HepG2 (cell line): Measurements from ENCODE around the gene SUZ12. TPM values are rescaled to one million over a fixed set of nuclear protein-coding genes. Genes with fewer than 3 reads are reported as not detected.
"Not testable (repeated sequence)": the region's sequence is repeated elsewhere in the genome, so short reads cannot be mapped to it uniquely, and the experiment has no call there.

ENCODE experiments used
- ATAC-seq: fragments of 200-7000 bp; cut with Tn5 transposase; 3 replicates; pipeline ENCODE4 v1.9.1; 2020; ENCODE audit warnings: mild to moderate bottlenecking, moderate library complexity
- BruUV-seq: library from RNA; stranded (reverse); fragments of 400-500 nt; replicated peaks from 2 replicates; lab custom pipeline; 2021; lab: Mats Ljungman, UMichigan
- CTCF ChIA-PET: fragments of 300-600 bp; formaldehyde crosslinking; extraction: SDS; loops from one replicate; lab custom pipeline; 2021; ENCODE audit warnings: low total read pairs, inconsistent platforms, low intra/inter-chr PET ratio; lab: Yijun Ruan, JAX
- POLR2A ChIA-PET: fragments of 350-600 bp; sonication (Branson Sonifier 250); formaldehyde crosslinking; loops from one replicate; lab custom pipeline; 2020; ENCODE audit warnings: antibody characterized with exemption, inconsistent platforms; lab: Yijun Ruan, JAX
- DNase-seq: peaks from one replicate; pipeline ENCODE4 v3.0.0-alpha.2; 2015; ENCODE audit warnings: low spot score
- FAIRE-seq: peaks from 3 replicates; lab custom pipeline; 2011; peaks lifted over from hg19 to GRCh38; lab: Jason Lieb, UNC
- H2AFZ ChIP-seq: one replicate; pipeline ENCODE4 v1.6.1; 2011; ENCODE audit warnings: low read length, inconsistent platforms
- H3K27ac ChIP-seq: fragments of 300-600 bp; 3 replicates; pipeline ENCODE4 v1.8.0; 2011; ENCODE audit warnings: mixed run types, mild to moderate bottlenecking, mixed read lengths, low read length, inconsistent platforms; ENCODE audit not compliant: insufficient read depth; ENCODE audit errors: extremely low read length
- H3K27me3 ChIP-seq, 2 experiments: fragments of 200-600 bp in 1 of 2; 2 replicates in 1 of 2; 3 replicates in 1 of 2; pipeline versions ENCODE4 v1.6.0 to v1.8.0; 2011; ENCODE audit warnings: low read length in 2 of 2, mild to moderate bottlenecking in 2 of 2, moderate library complexity in 2 of 2, inconsistent platforms in 1 of 2; ENCODE audit not compliant: insufficient read depth in 2 of 2, control insufficient read depth in 1 of 2
- H3K36me3 ChIP-seq, 2 experiments: fragments of 200-600 bp in 1 of 2; replicated peaks in 1 of 2; 2 replicates in 1 of 2; 3 replicates in 1 of 2; pipeline versions ENCODE4 v1.5.1 to v1.8.0; 2011; ENCODE audit warnings: low read length in 2 of 2, inconsistent platforms in 1 of 2; ENCODE audit not compliant: insufficient read depth in 2 of 2, control insufficient read depth in 1 of 2
- H3K4me1 ChIP-seq: 2 replicates; pipeline ENCODE4 v1.5.1; 2012; ENCODE audit warnings: low read length, inconsistent platforms; ENCODE audit not compliant: insufficient read depth
- H3K4me2 ChIP-seq: 2 replicates; pipeline ENCODE4 v1.6.0; 2011; ENCODE audit warnings: low read depth, low read length, inconsistent platforms
- H3K4me3 ChIP-seq, 3 experiments: fragments of 200-600 bp in 1 of 3; sonication (generic), shearing (Covaris generic) in 1 of 3; replicated peaks in 1 of 3; 2 replicates each; pipeline ENCODE4 v1.5.1; 2011 to 2016; ENCODE audit warnings: low read length in 3 of 3, inconsistent platforms in 2 of 3, low read depth in 2 of 3, mild to moderate bottlenecking in 2 of 3, control low read depth in 1 of 3, mixed read lengths in 1 of 3; ENCODE audit not compliant: insufficient read depth in 1 of 3
- H3K79me2 ChIP-seq: one replicate; pipeline ENCODE4 v1.6.1; 2011; ENCODE audit warnings: low read length, inconsistent platforms; ENCODE audit not compliant: insufficient read depth
- H3K9ac ChIP-seq: 2 replicates; pipeline ENCODE4 v1.6.0; 2011; ENCODE audit warnings: mild to moderate bottlenecking, low read depth, low read length, inconsistent platforms; ENCODE audit not compliant: insufficient read depth
- H3K9me3 ChIP-seq: 2 replicates; pipeline ENCODE4 v1.5.1; 2012; ENCODE audit warnings: mild to moderate bottlenecking, low read length
- H4K20me1 ChIP-seq: 2 replicates; pipeline ENCODE4 v1.6.0; 2011; ENCODE audit warnings: inconsistent platforms, mild to moderate bottlenecking, low read length, moderate library complexity; ENCODE audit not compliant: insufficient read depth
- CHD2 ChIP-seq: IDR thresholded peaks from 2 replicates; pipeline ENCODE4 v1.6.1; 2011; ENCODE audit warnings: low read depth, low read length, improper control_type of control experiment
- ELK4 ChIP-seq: sonication (generic); formaldehyde crosslinking; IDR thresholded peaks from 2 replicates; pipeline ENCODE4 v1.9.0; 2021; ENCODE audit warnings: missing genetic modification reagents, borderline replicate concordance
- HNRNPH1 ChIP-seq: fragments of 200-400 bp; formaldehyde crosslinking; optimal IDR thresholded peaks from 2 replicates; pipeline ENCODE3; 2017; ENCODE audit warnings: mild to moderate bottlenecking, low read depth, low read length
- MAFF ChIP-seq: IDR thresholded peaks from 2 replicates; pipeline ENCODE4 v1.6.1; 2011; ENCODE audit warnings: low read depth, low read length, improper control_type of control experiment
- RFXAP ChIP-seq: sonication (generic); formaldehyde crosslinking; IDR thresholded peaks from 2 replicates; pipeline ENCODE4 v1.4.0; 2020; ENCODE audit warnings: missing genetic modification reagents, borderline replicate concordance
- TCF12 ChIP-seq, 2 experiments: fragments of 450-650 bp in 1 of 2; sonication (generic) in 1 of 2; formaldehyde crosslinking in 1 of 2; IDR thresholded peaks; 2 replicates each; pipeline versions ENCODE4 v1.6.1 to v1.8.0; 2017 to 2022; ENCODE audit warnings: antibody characterized with exemption in 1 of 2, mild to moderate bottlenecking in 1 of 2, missing genetic modification reagents in 1 of 2, moderate library complexity in 1 of 2
- TRIM22 ChIP-seq: fragments of 450-650 bp; IDR thresholded peaks from 2 replicates; pipeline ENCODE4 v1.6.1; 2017
- YY1 ChIP-seq: IDR thresholded peaks from 2 replicates; pipeline ENCODE4 v1.6.1; 2011; ENCODE audit warnings: low read length, low read depth, moderate library complexity, mild to moderate bottlenecking; ENCODE audit not compliant: insufficient read depth, insufficient replicate concordance
- ZNF160 ChIP-seq: sonication (generic); formaldehyde crosslinking; IDR thresholded peaks from 2 replicates; pipeline ENCODE4 v1.8.0; 2022; ENCODE audit warnings: mild to moderate bottlenecking, inconsistent platforms, missing genetic modification reagents
- ZNF205 ChIP-seq: IDR thresholded peaks from 2 replicates; pipeline ENCODE4 v1.6.1; 2018; ENCODE audit warnings: missing biosample characterization, missing genetic modification reagents
- ZNF331 ChIP-seq: sonication (generic); formaldehyde crosslinking; IDR thresholded peaks from 2 replicates; pipeline ENCODE4 v1.4.0; 2020; ENCODE audit warnings: missing genetic modification reagents
- ZNF337 ChIP-seq: sonication (generic); formaldehyde crosslinking; IDR thresholded peaks from 2 replicates; pipeline ENCODE4 v1.5.1; 2020; ENCODE audit warnings: missing genetic modification reagents, low read depth, mild to moderate bottlenecking, borderline replicate concordance
- ZNF678 ChIP-seq: sonication (generic); formaldehyde crosslinking; IDR thresholded peaks from 2 replicates; pipeline ENCODE4 v1.4.0; 2020; ENCODE audit warnings: mild to moderate bottlenecking, missing genetic modification reagents
- WGBS: methylation state at CpG from one replicate; pipeline ENCODE4 v1.1.6; 2017; ENCODE audit warnings: low lambda C conversion rate; 5-methylcytosine and 5-hydroxymethylcytosine counted together
- in situ Hi-C: cut with HindIII; loops from 2 replicates; pipeline ENCODE4 v1.10.0; 2017; ENCODE audit warnings: low pct_unique_long_range_greater_than_20kb; ENCODE audit not compliant: extremely low pct_ligation_motif_present
- intact Hi-C: fragments of 100-400 bp; cut with micrococcal nuclease; formaldehyde crosslinking; loops from one replicate; pipeline ENCODE4 v1.10.0; 2022; ENCODE audit not compliant: unreplicated experiment
- polyA plus RNA-seq, 8 experiments: library from polyadenylated mRNA; depleted of rRNA in 3 of 8; stranded (reverse) in 7 of 8; unstranded in 1 of 8; fragments of >200 nt; fragmentation: Illumina TruSeq in 4 of 8; extraction: Trizol in 4 of 8; gene quantifications; 2 replicates each; pipeline versions ENCODE4 v1.2.1 to v1.2.3, GENCODE V29; 2011 to 2016; ENCODE audit warnings: low read depth in 4 of 8, missing spikeins in 1 of 8, mixed read lengths in 1 of 8; ENCODE audit not compliant: insufficient read depth in 1 of 8
- total RNA-seq, 5 experiments: library from RNA; depleted of rRNA; stranded (reverse); fragments of >200 nt; fragmentation: Illumina TruSeq; extraction: Trizol; gene quantifications; 2 replicates each; pipeline ENCODE4 v1.2.3, GENCODE V29; 2016; ENCODE audit warnings: low read depth in 1 of 5
- TF ChIP-seq, protein P1 (sequence below): sonication (generic); formaldehyde crosslinking; IDR thresholded peaks from 2 replicates; pipeline ENCODE4 v1.5.0; 2020; ENCODE audit warnings: missing genetic modification reagents
- TF ChIP-seq, protein P2 (sequence below): sonication (generic); formaldehyde crosslinking; IDR thresholded peaks from 2 replicates; pipeline ENCODE4 v1.8.0; 2022; ENCODE audit warnings: mild to moderate bottlenecking, missing genetic modification reagents, moderate library complexity

Gene SUZ12
- total and polyA plus RNA-seq, 2 of the 13 experiments (the other 11 are each of a cell fraction or from before 2014, with no cell fraction given): 11.7 to 15.6 TPM

GRCh38 chr17:31917065-31917529, 19.7 kb upstream of the SUZ12 start:
- no peak overlapping the region for H3K27ac ChIP-seq
- WGBS: 88% methylated on average over 24 of the region's 45 CpGs
- H3K4me1 ChIP-seq: peaks cover 25% of the 10 kb centered on the region; the same call in 1 of the 2 replicates
- no peak for DNase-seq
- no peak overlapping the region for H3K9ac ChIP-seq
- ATAC-seq: no peak
- H2AFZ ChIP-seq: no peak overlapping the region
- CTCF ChIA-PET: no interaction called here
- BruUV-seq: no TSS peak
- intact Hi-C loops (no loop called here), in situ Hi-C loops (no loop called here)
- H3K27me3 ChIP-seq: no peaks in the 10 kb centered on the region; a peak in 1 of 5 replicates
- no peaks in the 10 kb centered on the region for H4K20me1 ChIP-seq
- H3K4me3 ChIP-seq: no peak overlapping the region
- no peaks in the 10 kb centered on the region for H3K36me3 ChIP-seq
- H3K9me3 ChIP-seq: no peaks in the 10 kb centered on the region
- no peak overlapping the region for H3K4me2 ChIP-seq
- TF ChIP-seq ZNF205 (CRISPR knock-in tag) (no peak), MAFF (no peak), ELK4 (no peak), TCF12 (IDR thresholded peaks at IDR 0.05) (no peak), TCF12 (CRISPR knock-in tag; IDR thresholded peaks at IDR 0.05) (no peak), ZNF331 (CRISPR knock-in tag) (no peak), HNRNPH1 (no peak), ZNF678 (CRISPR knock-in tag) (no peak), CHD2 (no peak), YY1 (no peak), ZNF160 (CRISPR knock-in tag) (no peak), ZNF337 (no peak), RFXAP (CRISPR knock-in tag) (no peak), TRIM22 (no peak)
- TF ChIP-seq, protein P1, sequence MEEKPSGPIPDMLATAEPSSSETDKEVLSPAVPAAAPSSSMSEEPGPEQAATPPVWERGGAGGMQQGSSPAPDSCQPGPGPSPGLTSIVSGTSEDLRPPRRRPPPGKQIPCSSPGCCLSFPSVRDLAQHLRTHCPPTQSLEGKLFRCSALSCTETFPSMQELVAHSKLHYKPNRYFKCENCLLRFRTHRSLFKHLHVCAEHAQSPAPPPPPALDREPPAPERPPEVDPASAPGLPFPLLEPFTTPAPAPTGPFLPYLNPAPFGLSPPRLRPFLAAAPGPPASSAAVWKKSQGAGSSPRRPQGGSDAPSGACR (CRISPR knock-in tag): no peak
- TF ChIP-seq, protein P2, sequence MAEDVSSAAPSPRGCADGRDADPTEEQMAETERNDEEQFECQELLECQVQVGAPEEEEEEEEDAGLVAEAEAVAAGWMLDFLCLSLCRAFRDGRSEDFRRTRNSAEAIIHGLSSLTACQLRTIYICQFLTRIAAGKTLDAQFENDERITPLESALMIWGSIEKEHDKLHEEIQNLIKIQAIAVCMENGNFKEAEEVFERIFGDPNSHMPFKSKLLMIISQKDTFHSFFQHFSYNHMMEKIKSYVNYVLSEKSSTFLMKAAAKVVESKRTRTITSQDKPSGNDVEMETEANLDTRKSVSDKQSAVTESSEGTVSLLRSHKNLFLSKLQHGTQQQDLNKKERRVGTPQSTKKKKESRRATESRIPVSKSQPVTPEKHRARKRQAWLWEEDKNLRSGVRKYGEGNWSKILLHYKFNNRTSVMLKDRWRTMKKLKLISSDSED: no peak
- TF ChIP-seq, all 625 proteins: peak for 0
- no peaks in the 10 kb centered on the region for H3K79me2 ChIP-seq
- FAIRE-seq: no peak
- POLR2A ChIA-PET: no interaction called here

DNA sequence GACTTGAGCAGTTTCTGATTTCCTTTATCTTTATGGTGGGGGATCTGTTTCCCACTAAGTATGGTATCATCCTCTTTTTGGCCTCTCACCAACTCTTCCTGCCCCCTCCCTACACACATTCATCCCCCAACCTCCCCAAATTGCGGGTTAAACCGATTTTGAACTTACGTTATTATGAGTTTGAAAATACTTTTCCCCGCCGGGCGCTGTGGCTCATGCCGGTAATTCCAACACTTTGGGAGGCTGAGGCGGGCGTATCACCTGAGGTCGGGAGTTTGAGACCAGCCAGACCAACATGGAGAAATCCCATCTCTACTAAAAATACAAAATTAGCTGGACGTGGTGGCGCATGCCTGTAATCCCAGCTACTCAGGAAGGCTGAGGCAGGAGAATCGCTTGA, 19.1 kb upstream of the SUZ12 start:
- H3K9me3 ChIP-seq, DNase-seq, ATAC-seq, intact Hi-C loops, H3K79me2 ChIP-seq, BruUV-seq, H3K27ac ChIP-seq, H3K27me3 ChIP-seq, H3K4me2 ChIP-seq, H3K4me3 ChIP-seq, H4K20me1 ChIP-seq, CTCF ChIA-PET, in situ Hi-C loops, FAIRE-seq, POLR2A ChIA-PET, H2AFZ ChIP-seq, H3K9ac ChIP-seq, H3K36me3 ChIP-seq: not testable (repeated sequence)
- H3K4me1 ChIP-seq: peaks cover 20% of the 10 kb centered on the region; the same call in 1 of the 2 replicates
- 72% methylated on average over 13 of the region's 13 CpGs for WGBS
